Neural cell (in vitro differentiated cells): ENCODE data around the gene ATP2B2.

Experiments
- CTCF ChIP-seq: fragments of 450-650 bp; IDR thresholded peaks from 2 replicates; pipeline ENCODE4 v1.5.1; 2014; ENCODE audit warnings: antibody characterized with exemption, mild to moderate bottlenecking, moderate library complexity; ENCODE audit not compliant: poor library complexity, severe bottlenecking
- EP300 ChIP-seq: fragments of 450-650 bp; conservative IDR thresholded peaks from 2 replicates; pipeline ENCODE4 v1.6.1; 2014; ENCODE audit warnings: antibody characterized with exemption, mild to moderate bottlenecking, moderate library complexity; ENCODE audit not compliant: poor library complexity, severe bottlenecking
- EZH2 ChIP-seq: fragments of 200-600, 300-800 bp; shearing (Covaris generic), sonication (generic); IDR thresholded peaks from 2 replicates; pipeline ENCODE4 v1.6.1; 2014; ENCODE audit warnings: antibody characterized with exemption, low read length, borderline replicate concordance, mild to moderate bottlenecking; ENCODE audit not compliant: insufficient read depth, poor library complexity, severe bottlenecking
- MXI1 ChIP-seq: fragments of 450-650 bp; conservative IDR thresholded peaks from 2 replicates; pipeline ENCODE4 v1.6.1; 2014; ENCODE audit warnings: antibody characterized with exemption, mild to moderate bottlenecking; ENCODE audit not compliant: poor library complexity, severe bottlenecking
- POLR2AphosphoS5 ChIP-seq: IDR thresholded peaks from 2 replicates; pipeline ENCODE4 v1.6.1; 2012
- RAD21 ChIP-seq: fragments of 450-650 bp; conservative IDR thresholded peaks from 2 replicates; pipeline ENCODE4 v1.6.1; 2014; ENCODE audit warnings: antibody characterized with exemption, mild to moderate bottlenecking, moderate library complexity
- SMC3 ChIP-seq: fragments of 450-650 bp; conservative IDR thresholded peaks from 2 replicates; pipeline ENCODE4 v1.6.1; 2014; ENCODE audit warnings: antibody characterized with exemption, mild to moderate bottlenecking, moderate library complexity; ENCODE audit not compliant: poor library complexity
- TAF1 ChIP-seq: IDR thresholded peaks from 2 replicates; pipeline ENCODE4 v1.6.1; 2012; ENCODE audit warnings: low read depth

- TF ChIP-seq CTCF (no peak), POLR2AphosphoS5 (no peak), RAD21 (no peak), EP300 (no peak), SMC3 (no peak), EZH2 (no peak), TAF1 (no peak), MXI1 (no peak)
Measured at GRCh38 chr3:10480871-10481378, 24.5 kb downstream of the ATP2B2 start.
